SU-DHL-6 (cell line): ENCODE measurements around the gene TLCD4.

Experiments used
- H2AFZ ChIP-seq: fragments of 200-600 bp; sonication (generic); 2 replicates; pipeline ENCODE4 v1.6.1; 2014; ENCODE audit warnings: low read depth, mild to moderate bottlenecking, moderate library complexity, mixed read lengths, antibody characterized with exemption, low read length; ENCODE audit not compliant: severe bottlenecking
- H3F3A ChIP-seq: fragments of 200-600 bp; shearing (Covaris generic); 2 replicates; pipeline ENCODE4 v1.6.0; 2016; ENCODE audit warnings: antibody characterized with exemption, mild to moderate bottlenecking; ENCODE audit not compliant: insufficient read depth
- H3K27ac ChIP-seq: fragments of 200-600 bp; sonication (generic); 2 replicates; pipeline ENCODE4 v1.5.1; 2016; ENCODE audit warnings: low read depth, mild to moderate bottlenecking, low read length, moderate library complexity, mixed read lengths
- H3K27me3 ChIP-seq: fragments of 200-600 bp; sonication (generic), shearing (Covaris generic); 2 replicates; pipeline ENCODE4 v1.6.0; 2014; ENCODE audit warnings: mild to moderate bottlenecking, low read length
- H3K36me3 ChIP-seq: fragments of 200-600 bp; sonication (generic); 2 replicates; pipeline ENCODE4 v1.6.1; 2014; ENCODE audit warnings: mild to moderate bottlenecking, low read length, mixed read lengths
- H3K4me2 ChIP-seq: fragments of 300-600, 200-600 bp; shearing (Covaris generic), sonication (generic); 2 replicates; pipeline ENCODE4 v1.6.0; 2014; ENCODE audit warnings: low read length, low read depth, mild to moderate bottlenecking; ENCODE audit not compliant: poor library complexity, severe bottlenecking
- H3K4me3 ChIP-seq: fragments of 200-600 bp; sonication (generic); 2 replicates; pipeline ENCODE4 v1.5.1; 2014; ENCODE audit warnings: antibody characterized with exemption, low read length, mild to moderate bottlenecking, mixed read lengths; ENCODE audit not compliant: insufficient read depth, poor library complexity, severe bottlenecking
- H3K79me2 ChIP-seq: fragments of 200-600 bp; sonication (generic); 2 replicates; pipeline ENCODE4 v1.6.1; 2014; ENCODE audit warnings: mild to moderate bottlenecking, low read length, moderate library complexity; ENCODE audit not compliant: insufficient read depth
- H3K9ac ChIP-seq: fragments of 200-600 bp; sonication (generic); 2 replicates; pipeline ENCODE4 v1.7.0; 2014; ENCODE audit warnings: mild to moderate bottlenecking, low read length
- H3K9me2 ChIP-seq: fragments of 200-600 bp; sonication (generic); replicated peaks from 2 replicates; pipeline ENCODE4 v1.6.1; 2014; ENCODE audit warnings: low read length; ENCODE audit not compliant: insufficient read depth
- H3K9me3 ChIP-seq: fragments of 200-600 bp; sonication (generic); 2 replicates; pipeline ENCODE4 v1.6.1; 2014; ENCODE audit warnings: low read length, mixed read lengths; ENCODE audit not compliant: insufficient read depth
- H4K20me1 ChIP-seq: fragments of 200-600 bp; sonication (generic); 2 replicates; pipeline ENCODE4 v1.6.1; 2014; ENCODE audit warnings: low read depth, mild to moderate bottlenecking, antibody characterized with exemption, low read length, moderate library complexity, mixed read lengths
- CTCF ChIP-seq: fragments of 200-600 bp; sonication (generic); IDR thresholded peaks from one replicate; pipeline ENCODE4 v1.5.1; 2017; ENCODE audit warnings: antibody characterized with exemption, mild to moderate bottlenecking, low read length, moderate library complexity; ENCODE audit not compliant: insufficient read depth, poor library complexity, severe bottlenecking
- EZH2phosphoT487 ChIP-seq: fragments of 200-600 bp; sonication (generic), shearing (Covaris generic); conservative IDR thresholded peaks from 2 replicates; pipeline ENCODE4 v1.6.1; 2018; ENCODE audit warnings: mild to moderate bottlenecking, antibody characterized with exemption, low read length, moderate library complexity, mixed read lengths

TLCD4 gene

GRCh38 chr1:95115708-95116137 is 1.4 kb upstream of the TLCD4 start:
- no peaks in the 10 kb centered on the region for H3K27me3 ChIP-seq
- no peaks in the 10 kb centered on the region for H3F3A ChIP-seq
- H2AFZ ChIP-seq, result no peak overlapping the region
- H3K27ac ChIP-seq, result no peak overlapping the region
- no peaks in the 10 kb centered on the region for H3K79me2 ChIP-seq
- H3K4me2 ChIP-seq, result no peak overlapping the region
- no peaks in the 10 kb centered on the region for H3K36me3 ChIP-seq
- no peak overlapping the region for H3K4me3 ChIP-seq
- H4K20me1 ChIP-seq, result no peaks in the 10 kb centered on the region
- H3K9me2 ChIP-seq, result no peaks in the 10 kb centered on the region
- H3K9me3 ChIP-seq, result no peaks in the 10 kb centered on the region
- TF ChIP-seq EZH2phosphoT487 (no peak), CTCF (no peak)
- no peak overlapping the region for H3K9ac ChIP-seq

GRCh38 chr1:95116580-95117206 is 462 bp upstream of the TLCD4 start:
- no peak for TF ChIP-seq EZH2phosphoT487
- TF ChIP-seq CTCF, result peak; percentile 64
- H3K9me3 ChIP-seq, result no peaks in the 10 kb centered on the region
- peak overlapping the region; percentile 93 for H2AFZ ChIP-seq
- H3K79me2 ChIP-seq, result no peaks in the 10 kb centered on the region
- peak overlapping the region; percentile 62 for H3K4me3 ChIP-seq
- no peaks in the 10 kb centered on the region for H3K36me3 ChIP-seq
- no peaks in the 10 kb centered on the region for H4K20me1 ChIP-seq
- no peak overlapping the region for H3K27ac ChIP-seq
- no peaks in the 10 kb centered on the region for H3K9me2 ChIP-seq
- no peaks in the 10 kb centered on the region for H3K27me3 ChIP-seq
- peak overlapping the region; percentile 87 for H3K4me2 ChIP-seq
- H3F3A ChIP-seq, result no peaks in the 10 kb centered on the region
- H3K9ac ChIP-seq, result peak overlapping the region; percentile 55

- peak overlapping the region; percentile 87 for H3K4me2 ChIP-seq
- H3K27me3 ChIP-seq, result no peaks in the 10 kb centered on the region
- no peak overlapping the region for H3K27ac ChIP-seq
- peak overlapping the region; percentile 55; the same call in 1 of the 2 replicates for H3K9ac ChIP-seq
- no peaks in the 10 kb centered on the region for H3K79me2 ChIP-seq
- no peak for TF ChIP-seq EZH2phosphoT487
- no peak for TF ChIP-seq CTCF
- H3K36me3 ChIP-seq, result no peaks in the 10 kb centered on the region
- H4K20me1 ChIP-seq, result no peaks in the 10 kb centered on the region
- H3K9me3 ChIP-seq, result no peaks in the 10 kb centered on the region
- H3K9me2 ChIP-seq, result no peaks in the 10 kb centered on the region
- no peaks in the 10 kb centered on the region for H3F3A ChIP-seq
- peak overlapping the region; percentile 62 for H3K4me3 ChIP-seq
- no peak overlapping the region for H2AFZ ChIP-seq
Measured at GRCh38 chr1:95118067-95118499, 928 bp downstream of the TLCD4 start.
